Natural killer cell treated with Interleukin-12 subunit alpha and Interleukin-12 subunit beta and Interleukin-15 and Interleukin-18, amount 100 ng/mL, for 72 hours (primary cell): Measurements from ENCODE around the gene GPR55. TPM values are rescaled to one million over a fixed set of nuclear protein-coding genes. Genes with fewer than 3 reads are reported as not detected.
A peak's percentile ranks its signal among the peaks of the same experiment; 100 is the strongest.

ENCODE experiments used
- ATAC-seq, 2 donors: fragments of 150-1000 bp; cut with Tn5 transposase in 1 of 2; sonication (Bioruptor Pico), chemical (Tn5 transposase) in 1 of 2; 2 replicates each; pipeline ENCODE4 v1.10.0; 2021
- DNase-seq: peaks from one replicate; pipeline ENCODE4 v3.0.0; 2022; ENCODE audit warnings: low spot score
- H3K27ac Mint-ChIP-seq, 2 donors: 1 replicate in 1 of 2; 2 replicates in 1 of 2; pipeline ENCODE4 v1.8.0; 2022; ENCODE audit warnings: mixed read lengths in 2 of 2, mild to moderate bottlenecking in 1 of 2, moderate library complexity in 1 of 2
- H3K27me3 Mint-ChIP-seq, 2 donors: 1 replicate in 1 of 2; 2 replicates in 1 of 2; pipeline ENCODE4 v1.8.0; 2022; ENCODE audit warnings: mixed read lengths in 2 of 2
- H3K36me3 Mint-ChIP-seq: one replicate; pipeline ENCODE4 v1.8.0; 2022; ENCODE audit warnings: mixed read lengths
- H3K4me1 Mint-ChIP-seq, 2 donors: 1 replicate in 1 of 2; 2 replicates in 1 of 2; pipeline ENCODE4 v1.8.0; 2022; ENCODE audit warnings: low read depth in 2 of 2, mixed read lengths in 2 of 2, mild to moderate bottlenecking in 1 of 2
- H3K4me3 Mint-ChIP-seq: one replicate; pipeline ENCODE4 v1.8.0; 2022; ENCODE audit warnings: mixed read lengths
- H3K9me3 Mint-ChIP-seq: 2 replicates; pipeline ENCODE4 v1.8.0; 2022; ENCODE audit warnings: mixed read lengths
- total RNA-seq, 2 donors: library from RNA; stranded (reverse); gene quantifications; one replicate each; pipeline ENCODE4 v1.2.3, GENCODE V29; 2022

Gene GPR55
- total RNA-seq, 2 donors from 2014 or later = 0.26 to 5.5 TPM

DNA sequence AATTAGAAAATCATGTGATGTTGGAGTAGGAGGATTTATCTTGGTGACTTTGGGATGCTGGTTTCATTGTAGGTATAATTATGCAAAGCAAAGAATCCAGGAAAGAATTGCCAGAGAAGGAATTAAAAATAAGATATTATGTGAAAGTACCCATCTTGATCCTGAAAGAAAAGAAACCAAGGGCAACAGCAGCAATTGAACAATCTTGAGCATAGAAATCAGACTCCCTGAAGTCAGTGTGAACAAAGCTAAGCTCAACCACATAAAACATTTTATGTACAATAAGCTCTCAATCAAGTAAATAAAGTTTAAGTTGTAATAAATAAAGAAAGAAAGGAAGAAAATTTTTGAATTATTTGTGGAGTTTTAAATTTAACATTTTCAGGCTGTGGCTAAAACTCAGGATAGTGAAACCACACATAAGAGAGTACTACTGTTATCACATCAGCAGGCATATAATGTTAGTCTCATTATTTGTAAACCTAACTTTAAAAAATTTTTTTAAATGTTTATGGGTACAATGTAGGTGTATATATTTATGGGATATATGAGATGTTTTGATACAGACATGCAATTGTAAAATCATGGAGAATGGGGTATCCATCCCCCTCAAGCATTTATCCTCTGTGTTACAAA is 32.8 kb upstream of the GPR55 start:
- Mint-ChIP-seq H3K36me3 (peaks cover 9% of the 10 kb centered on the region), H3K27me3 (peaks cover 48 to 72% of the 10 kb centered on the region in 2 donors), H3K4me3 (peak overlapping the region; percentile 80), H3K9me3 (no peaks in the 10 kb centered on the region), H3K4me1 (peaks cover 29 to 59% of the 10 kb centered on the region in 2 donors), H3K27ac (peak overlapping the region; percentile 84 to 88)
- ATAC-seq (peak; percentile 53 to 54), DNase-seq (no peak)

DNA sequence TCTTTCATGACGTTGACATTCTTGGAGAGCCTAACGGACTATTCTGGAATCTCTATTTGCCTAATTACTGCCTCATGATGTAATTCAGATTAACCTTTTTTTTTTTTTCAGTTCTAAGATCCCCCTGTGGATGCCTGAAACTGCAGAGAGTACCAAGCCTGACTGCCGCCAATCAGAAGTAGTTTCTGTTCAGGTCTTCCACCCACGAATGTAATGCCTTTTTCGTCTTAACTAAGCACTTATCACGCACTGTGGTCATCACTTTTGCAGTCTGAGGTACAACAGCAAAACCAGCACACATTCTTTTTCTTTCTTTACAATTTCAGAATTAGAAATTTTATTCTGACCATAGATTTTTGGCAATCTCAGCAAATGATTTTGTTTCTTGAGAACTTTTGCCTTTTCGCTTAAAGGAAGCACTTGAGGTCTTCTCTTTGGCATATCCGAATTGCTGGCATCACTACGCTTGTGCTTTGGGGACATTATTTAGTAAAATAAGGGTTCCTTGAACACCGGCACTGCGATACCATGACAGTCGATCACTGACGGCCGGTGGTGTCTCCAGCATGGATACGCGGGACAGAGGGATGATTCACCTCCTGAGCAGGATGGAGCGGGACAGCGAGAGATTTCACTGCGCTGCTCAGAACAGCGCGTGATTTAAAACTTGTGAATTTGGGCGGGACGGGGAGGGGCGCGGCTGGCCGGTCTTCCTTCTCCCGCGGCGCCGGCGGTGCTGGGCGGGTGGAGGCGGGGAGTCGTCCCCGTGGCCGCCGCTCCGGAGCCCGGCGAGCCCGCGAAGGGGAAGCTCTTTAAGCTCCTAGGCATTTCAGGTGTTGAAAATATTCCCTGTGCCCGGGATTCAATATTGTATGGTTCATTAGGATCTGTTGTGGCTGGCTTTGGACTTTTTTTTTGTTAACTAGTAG is 32.0 kb upstream of the GPR55 start:
- no peaks in the 10 kb centered on the region for H3K9me3 Mint-ChIP-seq
- H3K27ac Mint-ChIP-seq = peak overlapping the region; percentile 84 to 88
- H3K4me1 Mint-ChIP-seq = peaks cover 31 to 62% of the 10 kb centered on the region in 2 donors
- H3K27me3 Mint-ChIP-seq = peaks cover 49 to 64% of the 10 kb centered on the region in 2 donors
- peaks cover 5% of the 10 kb centered on the region for H3K36me3 Mint-ChIP-seq
- H3K4me3 Mint-ChIP-seq = peak overlapping the region; percentile 80
- DNase-seq (peak; percentile 74), ATAC-seq (peak; percentile 88 to 89)

DNA sequence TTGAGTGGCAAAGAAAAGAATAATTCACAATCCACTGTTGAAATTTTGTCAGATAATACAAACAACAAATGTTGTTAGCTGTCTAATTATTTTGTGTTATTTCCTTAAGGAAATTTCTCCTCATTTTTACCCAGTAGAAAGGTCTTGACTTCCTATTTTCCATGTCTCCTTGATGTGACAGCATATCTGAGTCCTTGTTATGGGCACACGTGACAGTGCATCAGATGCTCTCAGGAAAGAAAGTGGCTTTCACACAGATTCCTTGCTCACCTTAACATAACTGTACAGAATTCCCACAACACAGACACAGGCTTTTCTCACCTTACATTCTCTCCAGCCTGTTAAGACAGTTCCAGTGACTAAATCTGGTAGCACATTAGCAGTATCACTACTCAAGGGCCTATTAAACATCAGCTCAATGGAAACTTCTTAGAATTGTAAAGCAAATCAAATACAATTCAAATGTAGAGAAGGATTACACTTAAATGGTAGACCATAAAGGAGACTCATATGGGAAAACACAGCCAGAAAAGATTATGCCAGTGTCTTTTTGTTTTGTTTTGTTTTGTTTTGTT is 30.2 kb upstream of the GPR55 start:
- peaks cover 46 to 61% of the 10 kb centered on the region in 2 donors for H3K27me3 Mint-ChIP-seq
- peak overlapping the region in 1 of 2 donors; percentile 64 for H3K27ac Mint-ChIP-seq
- no peaks in the 10 kb centered on the region for H3K9me3 Mint-ChIP-seq

DNA sequence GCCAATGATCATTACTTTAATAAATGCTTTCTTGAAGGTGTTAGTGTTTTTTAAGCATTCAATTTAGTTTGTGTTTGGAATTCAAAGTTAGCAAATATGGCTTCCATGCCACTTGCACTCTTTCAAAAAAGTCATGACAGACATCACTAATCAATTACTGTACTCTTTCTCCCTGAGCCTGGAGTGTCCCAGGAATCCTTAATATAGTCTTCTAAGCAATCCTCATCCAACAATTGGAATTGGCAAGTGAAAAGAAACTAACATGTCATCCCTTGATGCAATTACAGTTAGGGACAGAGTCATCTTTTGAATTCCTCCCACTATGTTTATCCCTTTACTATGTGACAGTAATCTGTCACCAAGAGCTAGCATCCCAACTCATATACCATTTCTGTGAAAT is 29.7 kb upstream of the GPR55 start:
- Mint-ChIP-seq H3K27me3 (peaks cover 43 to 59% of the 10 kb centered on the region in 2 donors), H3K27ac (peak overlapping the region in 1 of 2 donors; percentile 64), H3K4me3 (no peak overlapping the region), H3K9me3 (no peaks in the 10 kb centered on the region), H3K4me1 (peaks cover 33 to 71% of the 10 kb centered on the region in 2 donors), H3K36me3 (peaks cover 11% of the 10 kb centered on the region)
- ATAC-seq (no peak), DNase-seq (no peak)

More for the DNA sequence above, 30.2 kb upstream of the GPR55 start:
- DNase-seq (no peak), ATAC-seq (no peak)
- peaks cover 8% of the 10 kb centered on the region for H3K36me3 Mint-ChIP-seq
- H3K4me1 Mint-ChIP-seq = peaks cover 33 to 72% of the 10 kb centered on the region in 2 donors
- H3K4me3 Mint-ChIP-seq = peak overlapping the region; percentile 30

DNA sequence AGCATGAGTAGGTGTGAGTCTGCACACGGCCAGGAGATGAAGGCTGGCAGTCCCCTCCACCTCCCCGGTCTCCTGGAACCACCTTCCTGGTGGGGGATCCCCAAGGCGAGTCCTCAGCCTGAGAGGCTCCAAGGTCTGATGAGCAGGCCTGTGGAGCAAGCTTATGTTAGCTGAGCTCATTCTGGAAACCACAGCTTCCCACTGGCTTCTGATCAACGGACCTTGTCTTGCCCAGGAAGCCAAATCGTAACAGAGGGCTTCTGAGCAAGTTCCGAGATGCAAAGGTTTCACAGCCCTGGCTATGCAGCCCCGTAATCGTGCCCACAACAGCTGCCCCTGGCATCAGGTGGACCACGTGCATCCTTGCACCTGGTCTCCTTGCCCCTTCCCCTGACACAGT is 28.8 kb upstream of the GPR55 start:
- Mint-ChIP-seq H3K4me1 (peaks cover 33 to 68% of the 10 kb centered on the region in 2 donors), H3K27me3 (peaks cover 39 to 55% of the 10 kb centered on the region in 2 donors), H3K4me3 (peak overlapping the region; percentile 13), H3K36me3 (peaks cover 11% of the 10 kb centered on the region), H3K27ac (peak overlapping the region in 1 of 2 donors; percentile 64), H3K9me3 (no peaks in the 10 kb centered on the region)
- DNase-seq (no peak), ATAC-seq (no peak)

DNA sequence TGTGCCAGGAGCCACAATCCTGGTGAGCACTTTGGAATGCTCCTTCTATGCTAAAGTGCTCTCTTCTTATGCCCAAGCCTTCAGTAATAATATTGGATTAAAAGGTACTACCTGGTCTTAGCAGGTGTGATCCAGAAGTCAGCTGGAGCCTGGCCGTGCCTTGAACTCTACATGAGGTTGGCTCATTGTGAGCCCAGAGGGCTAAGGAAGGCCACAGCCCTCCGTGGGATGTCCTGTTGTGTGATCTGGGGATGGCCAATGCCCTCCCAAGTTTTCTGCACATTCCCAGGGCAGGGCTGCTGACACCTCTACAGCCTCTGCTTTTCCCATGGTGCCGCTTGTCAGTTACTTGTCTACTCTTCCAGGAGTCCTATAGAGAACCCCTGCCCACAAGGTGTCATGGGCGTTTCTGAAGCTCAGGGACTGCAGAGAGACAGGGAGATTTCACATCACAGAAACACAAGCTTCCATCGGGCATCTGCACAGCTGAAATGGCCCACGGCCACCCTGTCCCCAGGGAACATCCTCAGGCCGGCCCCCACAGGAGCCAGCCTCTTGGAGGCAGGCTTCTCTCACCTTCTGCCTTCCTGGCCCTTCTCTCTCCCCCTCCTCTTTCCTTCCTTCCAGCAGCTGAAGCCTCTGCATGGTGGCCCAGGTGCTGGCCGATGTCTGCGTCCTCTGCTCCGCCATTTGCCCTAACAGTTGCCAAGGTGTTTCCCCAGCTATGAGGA is 27.3 kb upstream of the GPR55 start:
- DNase-seq = no peak
- ATAC-seq = no peak
- Mint-ChIP-seq H3K4me1 (peaks cover 23 to 60% of the 10 kb centered on the region in 2 donors), H3K27me3 (peaks cover 30 to 42% of the 10 kb centered on the region in 2 donors), H3K27ac (peak overlapping the region; percentile 40 to 64), H3K4me3 (no peak overlapping the region), H3K9me3 (no peaks in the 10 kb centered on the region), H3K36me3 (peaks cover 6% of the 10 kb centered on the region)

DNA sequence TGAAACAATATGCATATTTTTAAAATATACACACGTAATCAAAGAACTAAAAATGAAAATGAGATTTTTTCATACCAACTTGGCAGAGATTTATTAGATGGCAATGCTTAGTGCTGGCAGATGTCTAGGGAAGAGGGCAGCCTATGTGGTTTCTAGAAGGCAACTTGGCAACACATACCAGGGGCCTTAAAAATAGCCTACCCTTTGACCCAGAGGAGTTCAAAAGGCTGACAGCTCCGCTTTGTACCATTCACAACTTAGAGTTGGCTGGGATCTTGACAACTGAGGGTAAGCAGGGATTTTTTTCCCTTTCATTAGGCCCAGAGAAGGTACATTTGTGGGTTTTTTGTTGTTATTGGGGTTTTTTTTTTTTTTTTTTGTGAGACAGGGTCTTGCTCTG is 26.4 kb upstream of the GPR55 start:
- peaks cover 6% of the 10 kb centered on the region for H3K36me3 Mint-ChIP-seq

DNA sequence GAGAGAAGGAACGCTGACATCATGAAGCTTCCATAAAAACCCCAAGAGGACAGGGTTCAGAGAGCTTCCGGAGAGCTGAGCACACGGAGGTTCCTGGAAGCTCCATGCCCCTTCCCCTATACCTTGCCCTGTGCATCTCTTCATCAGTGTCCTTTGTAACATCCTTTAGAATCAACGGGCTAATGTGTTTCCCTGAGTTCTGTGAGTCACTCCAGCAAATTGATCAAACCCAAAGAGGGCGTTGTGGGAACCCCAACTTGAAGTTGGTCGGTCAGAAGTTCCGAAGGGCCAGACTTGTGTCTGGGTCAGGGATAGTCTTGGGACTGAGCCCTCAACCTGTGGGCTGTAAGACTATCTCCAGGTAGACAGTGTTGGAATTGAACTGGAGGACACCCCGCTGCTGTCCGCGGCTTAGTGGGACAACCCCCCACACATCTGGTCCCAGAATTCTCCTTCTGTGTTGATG is 25.9 kb upstream of the GPR55 start:
- ATAC-seq (no peak), DNase-seq (no peak)
- Mint-ChIP-seq H3K4me3 (peak overlapping the region; percentile 79), H3K9me3 (no peaks in the 10 kb centered on the region), H3K27me3 (peaks cover 31 to 32% of the 10 kb centered on the region in 2 donors), H3K4me1 (peaks cover 13 to 60% of the 10 kb centered on the region in 2 donors), H3K36me3 (peaks cover 6% of the 10 kb centered on the region), H3K27ac (peak overlapping the region in 1 of 2 donors; percentile 83)

More for the DNA sequence above, 26.4 kb upstream of the GPR55 start:
- Mint-ChIP-seq H3K27ac (peak overlapping the region in 1 of 2 donors; percentile 83), H3K27me3 (peaks cover 29 to 32% of the 10 kb centered on the region in 2 donors), H3K4me1 (peaks cover 14 to 55% of the 10 kb centered on the region in 2 donors), H3K4me3 (no peak overlapping the region), H3K9me3 (no peaks in the 10 kb centered on the region)
- no peak for DNase-seq
- ATAC-seq = no peak

DNA sequence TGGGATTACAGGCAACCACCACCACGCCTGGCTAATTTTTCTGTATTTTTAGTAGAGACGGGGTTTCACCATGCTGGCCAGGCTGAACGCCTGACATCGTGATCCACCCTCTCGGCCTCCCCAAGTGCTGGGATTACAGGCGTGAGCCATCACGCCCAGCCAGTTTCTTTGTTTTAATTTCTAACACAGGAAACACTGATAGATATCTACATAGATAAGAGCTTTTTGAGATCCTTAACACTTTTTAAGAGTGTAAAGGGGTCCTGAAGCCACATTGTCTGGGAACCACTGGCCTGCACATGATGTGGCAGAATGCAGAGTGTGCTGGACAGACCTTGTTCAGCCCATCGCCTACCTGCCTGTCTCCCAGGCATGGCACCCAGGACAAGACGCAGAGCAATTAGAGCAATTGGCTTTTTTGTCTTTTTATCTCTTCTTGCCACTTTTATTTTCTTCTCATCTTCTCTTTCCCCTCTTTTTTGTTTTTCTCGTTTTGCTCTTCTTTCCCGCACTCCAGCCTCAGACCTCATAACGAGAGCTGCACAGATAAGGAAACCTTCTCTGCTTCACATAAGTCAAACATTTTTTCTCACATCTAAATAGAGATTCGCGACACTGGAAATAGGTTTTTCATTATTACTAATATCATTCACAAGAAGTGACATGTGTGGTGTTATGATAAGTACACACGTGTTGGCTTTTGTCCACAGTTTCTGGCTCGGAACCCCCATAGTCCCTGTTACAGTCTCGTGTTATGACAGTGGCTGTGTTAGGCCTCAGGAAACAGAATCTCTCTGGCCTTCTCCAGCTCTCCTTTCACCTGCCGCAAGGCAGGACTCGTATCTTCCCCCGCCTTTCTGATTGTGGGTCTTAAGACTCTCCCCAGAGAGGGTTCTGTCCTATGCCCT is 25.2 kb upstream of the GPR55 start:
- Mint-ChIP-seq H3K9me3 (no peaks in the 10 kb centered on the region), H3K4me3 (peak overlapping the region; percentile 79), H3K27me3 (peaks cover 28 to 31% of the 10 kb centered on the region in 2 donors), H3K27ac (peak overlapping the region in 1 of 2 donors; percentile 83), H3K36me3 (peaks cover 6% of the 10 kb centered on the region), H3K4me1 (peaks cover 10 to 59% of the 10 kb centered on the region in 2 donors)
- DNase-seq (no peak), ATAC-seq (peak; percentile 64 to 79)

DNA sequence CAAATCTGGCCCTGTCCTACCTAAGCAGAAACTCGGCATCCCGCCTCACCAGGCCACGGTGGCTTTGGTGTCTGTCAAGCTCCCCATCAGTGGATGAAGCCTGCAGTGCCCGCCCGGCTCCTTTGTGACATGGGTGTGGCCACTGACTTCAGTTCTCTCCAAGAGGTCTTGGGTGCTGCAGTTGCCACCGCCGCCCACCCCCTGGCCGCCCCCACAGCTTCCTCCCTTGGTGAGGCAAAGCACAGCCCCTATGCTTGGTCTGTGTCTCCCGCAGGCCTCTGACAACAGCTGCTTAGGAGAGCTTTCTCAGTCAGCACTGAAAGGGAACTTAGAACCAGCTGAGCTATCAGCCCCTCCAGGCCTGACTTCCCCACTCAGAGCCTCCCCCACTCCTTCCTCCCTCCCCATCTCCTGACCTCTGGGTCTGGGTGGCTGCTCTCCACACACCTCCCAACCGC is 22.9 kb upstream of the GPR55 start:
- Mint-ChIP-seq H3K4me3 (peak overlapping the region; percentile 56), H3K4me1 (peaks cover 13 to 61% of the 10 kb centered on the region in 2 donors), H3K36me3 (peaks cover 6% of the 10 kb centered on the region), H3K27me3 (peaks cover 22 to 33% of the 10 kb centered on the region in 2 donors), H3K27ac (no peak overlapping the region), H3K9me3 (no peaks in the 10 kb centered on the region)
- ATAC-seq = no peak
- no peak for DNase-seq

DNA sequence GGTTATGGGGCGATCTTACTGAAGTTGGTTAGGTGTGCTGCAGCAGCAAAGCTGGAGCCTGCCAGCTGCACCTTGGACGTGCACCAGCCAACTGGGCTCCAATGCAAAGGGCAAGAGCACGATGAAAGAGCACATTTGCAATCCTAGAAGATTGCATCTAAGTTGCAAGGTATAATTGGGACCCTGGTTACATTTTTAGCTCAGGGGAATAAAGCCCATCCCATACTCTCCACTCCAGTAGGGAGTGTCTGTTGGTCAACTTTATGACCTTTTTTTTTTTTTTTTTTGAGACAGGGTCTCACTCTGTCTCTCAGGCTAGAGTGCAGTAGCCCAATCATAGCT is 22.2 kb upstream of the GPR55 start:
- peak overlapping the region in 1 of 2 donors; percentile 85 for H3K27ac Mint-ChIP-seq
- peak overlapping the region; percentile 80 for H3K4me3 Mint-ChIP-seq
- H3K36me3 Mint-ChIP-seq = peaks cover 6% of the 10 kb centered on the region
- peaks cover 14 to 63% of the 10 kb centered on the region in 2 donors for H3K4me1 Mint-ChIP-seq
- no peak for ATAC-seq
- peaks cover 29 to 32% of the 10 kb centered on the region in 2 donors for H3K27me3 Mint-ChIP-seq
- DNase-seq = no peak
- H3K9me3 Mint-ChIP-seq = no peaks in the 10 kb centered on the region
